Ishikawa (cell line): ENCODE data around the gene DIP2A.

Source experiments
- CEBPB ChIP-seq: IDR thresholded peaks from 2 replicates; pipeline ENCODE4 v1.6.1; 2012
- CREB1 ChIP-seq: IDR thresholded peaks from 2 replicates; pipeline ENCODE4 v1.6.1; 2012; ENCODE audit warnings: low read depth
- EP300 ChIP-seq: IDR thresholded peaks from 2 replicates; pipeline ENCODE4 v1.6.1; 2012; ENCODE audit warnings: borderline replicate concordance
- FOXM1 ChIP-seq: IDR thresholded peaks from 2 replicates; pipeline ENCODE4 v1.6.1; 2012; ENCODE audit warnings: low read depth, borderline replicate concordance
- MAX ChIP-seq: IDR thresholded peaks from 2 replicates; pipeline ENCODE4 v1.6.1; 2012
- RAD21 ChIP-seq: IDR thresholded peaks from 2 replicates; pipeline ENCODE4 v1.6.1; 2012; ENCODE audit warnings: low read depth
- TCF12 ChIP-seq: IDR thresholded peaks from 2 replicates; pipeline ENCODE4 v1.6.1; 2012; ENCODE audit warnings: low read depth
- YY1 ChIP-seq: IDR thresholded peaks from 2 replicates; pipeline ENCODE4 v1.6.1; 2012; ENCODE audit warnings: low read depth
- TF ChIP-seq, protein P1 (sequence below): IDR thresholded peaks from 2 replicates; pipeline ENCODE4 v1.6.1; 2012; ENCODE audit warnings: low read depth, mild to moderate bottlenecking

GRCh38 chr21:46493828-46494227, 35.1 kb downstream of the DIP2A start:
- TF ChIP-seq TCF12 (no peak), YY1 (no peak), CREB1 (no peak), MAX (no peak), EP300 (no peak), RAD21 (no peak), CEBPB (no peak), FOXM1 (no peak)
- TF ChIP-seq, protein P1, sequence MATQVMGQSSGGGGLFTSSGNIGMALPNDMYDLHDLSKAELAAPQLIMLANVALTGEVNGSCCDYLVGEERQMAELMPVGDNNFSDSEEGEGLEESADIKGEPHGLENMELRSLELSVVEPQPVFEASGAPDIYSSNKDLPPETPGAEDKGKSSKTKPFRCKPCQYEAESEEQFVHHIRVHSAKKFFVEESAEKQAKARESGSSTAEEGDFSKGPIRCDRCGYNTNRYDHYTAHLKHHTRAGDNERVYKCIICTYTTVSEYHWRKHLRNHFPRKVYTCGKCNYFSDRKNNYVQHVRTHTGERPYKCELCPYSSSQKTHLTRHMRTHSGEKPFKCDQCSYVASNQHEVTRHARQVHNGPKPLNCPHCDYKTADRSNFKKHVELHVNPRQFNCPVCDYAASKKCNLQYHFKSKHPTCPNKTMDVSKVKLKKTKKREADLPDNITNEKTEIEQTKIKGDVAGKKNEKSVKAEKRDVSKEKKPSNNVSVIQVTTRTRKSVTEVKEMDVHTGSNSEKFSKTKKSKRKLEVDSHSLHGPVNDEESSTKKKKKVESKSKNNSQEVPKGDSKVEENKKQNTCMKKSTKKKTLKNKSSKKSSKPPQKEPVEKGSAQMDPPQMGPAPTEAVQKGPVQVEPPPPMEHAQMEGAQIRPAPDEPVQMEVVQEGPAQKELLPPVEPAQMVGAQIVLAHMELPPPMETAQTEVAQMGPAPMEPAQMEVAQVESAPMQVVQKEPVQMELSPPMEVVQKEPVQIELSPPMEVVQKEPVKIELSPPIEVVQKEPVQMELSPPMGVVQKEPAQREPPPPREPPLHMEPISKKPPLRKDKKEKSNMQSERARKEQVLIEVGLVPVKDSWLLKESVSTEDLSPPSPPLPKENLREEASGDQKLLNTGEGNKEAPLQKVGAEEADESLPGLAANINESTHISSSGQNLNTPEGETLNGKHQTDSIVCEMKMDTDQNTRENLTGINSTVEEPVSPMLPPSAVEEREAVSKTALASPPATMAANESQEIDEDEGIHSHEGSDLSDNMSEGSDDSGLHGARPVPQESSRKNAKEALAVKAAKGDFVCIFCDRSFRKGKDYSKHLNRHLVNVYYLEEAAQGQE = no peak
